ENCODE data around the gene LRP8. TPM values are rescaled to one million over a fixed set of nuclear protein-coding genes. Genes with fewer than 3 reads are reported as not detected.

Gene LRP8
- total RNA-seq, 1 donor from 2014 or later = 12.8 TPM

- peak overlapping the region; percentile 87 for H3K4me3 Mint-ChIP-seq (ENCODE audit: unreplicated experiment)
- H3K4me1 ChIP-seq (ENCODE audit: insufficient read depth, low read length) = peaks cover 9% of the 10 kb centered on the region
- H4K20me1 ChIP-seq (ENCODE audit: insufficient read depth, low read length) = peaks cover 15% of the 10 kb centered on the region
- peak overlapping the region; percentile 98 for H3K4me2 ChIP-seq (ENCODE audit: low read length)
- no peaks in the 10 kb centered on the region for H3K36me3 Mint-ChIP-seq (ENCODE audit: low read depth, unreplicated experiment)
- H3K79me2 ChIP-seq (ENCODE audit: insufficient read depth, low read length) = peaks cover 36% of the 10 kb centered on the region
- no peak for FAIRE-seq
- peak overlapping the region; percentile 100 for H3K4me3 ChIP-seq (ENCODE audit: insufficient read depth, low read depth, low read length)
- peaks cover 29% of the 10 kb centered on the region for H3K36me3 ChIP-seq (ENCODE audit: insufficient read depth, low read length)
- H3K9me3 ChIP-seq (ENCODE audit: insufficient read depth, low read depth, low read length) = no peaks in the 10 kb centered on the region
- peak overlapping the region; percentile 90 for H3K27ac Mint-ChIP-seq (ENCODE audit: unreplicated experiment)
- no peaks in the 10 kb centered on the region for H3K27me3 ChIP-seq (ENCODE audit: insufficient read depth, low read length)
- H3K27ac ChIP-seq (ENCODE audit: low read depth, low read length) = peak overlapping the region; percentile 84
- H2AFZ ChIP-seq (ENCODE audit: low read depth, low read length) = no peak overlapping the region
- no peaks in the 10 kb centered on the region for H3K9me3 Mint-ChIP-seq (ENCODE audit: unreplicated experiment)
- peaks cover 12% of the 10 kb centered on the region for H3K4me1 Mint-ChIP-seq (ENCODE audit: low read depth, unreplicated experiment)
- no peak for DNase-seq (ENCODE audit: low read depth)
- TF ChIP-seq EZH2 (IDR thresholded peaks at IDR 0.05; ENCODE audit: insufficient read depth, low read length) (no peak), CTCF (IDR thresholded peaks at IDR 0.05; ENCODE audit: insufficient read depth, low read depth, low read length) (no peak)
- H3K27me3 Mint-ChIP-seq (ENCODE audit: low read depth, unreplicated experiment) = no peaks in the 10 kb centered on the region
- H3K9ac ChIP-seq (ENCODE audit: low read length) = peak overlapping the region; percentile 98
Observed at GRCh38 chr1:53237638-53238037, 90.2 kb downstream of the LRP8 start.

GRCh38 chr1:53220962-53221286 is 106.9 kb downstream of the LRP8 start:
- peaks cover 8% of the 10 kb centered on the region for H3K4me1 ChIP-seq (ENCODE audit: insufficient read depth, low read length)
- Mint-ChIP-seq H3K9me3 (ENCODE audit: unreplicated experiment) (no peaks in the 10 kb centered on the region), H3K4me3 (ENCODE audit: unreplicated experiment) (peak overlapping the region; percentile 89), H3K27me3 (ENCODE audit: low read depth, unreplicated experiment) (no peaks in the 10 kb centered on the region), H3K27ac (ENCODE audit: unreplicated experiment) (peak overlapping the region; percentile 98), H3K4me1 (ENCODE audit: low read depth, unreplicated experiment) (peaks cover 2% of the 10 kb centered on the region), H3K36me3 (ENCODE audit: low read depth, unreplicated experiment) (peaks cover 2% of the 10 kb centered on the region)
- H3K79me2 ChIP-seq (ENCODE audit: insufficient read depth, low read length) = peaks cover 13% of the 10 kb centered on the region
- no peaks in the 10 kb centered on the region for H4K20me1 ChIP-seq (ENCODE audit: insufficient read depth, low read length)
- peak overlapping the region; percentile 91 for H3K27ac ChIP-seq (ENCODE audit: low read depth, low read length)
- TF ChIP-seq CTCF (IDR thresholded peaks at IDR 0.05; ENCODE audit: insufficient read depth, low read depth, low read length) (no peak), EZH2 (IDR thresholded peaks at IDR 0.05; ENCODE audit: insufficient read depth, low read length) (no peak)
- peak overlapping the region; percentile 90 for H3K4me2 ChIP-seq (ENCODE audit: low read length)
- FAIRE-seq (no peak), DNase-seq (ENCODE audit: low read depth) (no peak)
- H3K36me3 ChIP-seq (ENCODE audit: insufficient read depth, low read length) = no peaks in the 10 kb centered on the region
- H3K27me3 ChIP-seq (ENCODE audit: insufficient read depth, low read length) = no peaks in the 10 kb centered on the region
- no peaks in the 10 kb centered on the region for H3K9me3 ChIP-seq (ENCODE audit: insufficient read depth, low read depth, low read length)
- peak overlapping the region; percentile 94 for H3K9ac ChIP-seq (ENCODE audit: low read length)
- peak overlapping the region; percentile 78 for H3K4me3 ChIP-seq (ENCODE audit: insufficient read depth, low read depth, low read length)
- H2AFZ ChIP-seq (ENCODE audit: low read depth, low read length) = peak overlapping the region; percentile 91

GRCh38 chr1:53220171-53220961 is 107.5 kb downstream of the LRP8 start, which contains the start of gene CZIB:
CZIB (minus strand) TSS chr1:53220634; CDS start chr1:53220575, 59 bp downstream.
- H4K20me1 ChIP-seq (ENCODE audit: insufficient read depth, low read length) = no peaks in the 10 kb centered on the region
- Mint-ChIP-seq H3K4me3 (ENCODE audit: unreplicated experiment) (peak within 1 kb of the TSS; percentile 89), H3K9me3 (ENCODE audit: unreplicated experiment) (no peaks in the 10 kb centered on the region), H3K27ac (ENCODE audit: unreplicated experiment) (peak within 1 kb of the TSS; percentile 98), H3K27me3 (ENCODE audit: low read depth, unreplicated experiment) (no peaks in the 10 kb centered on the region), H3K4me1 (ENCODE audit: low read depth, unreplicated experiment) (peaks cover 2% of the 10 kb centered on the region), H3K36me3 (ENCODE audit: low read depth, unreplicated experiment) (no peaks in the 10 kb centered on the region)
- no peaks in the 10 kb centered on the region for H3K27me3 ChIP-seq (ENCODE audit: insufficient read depth, low read length)
- H3K79me2 ChIP-seq (ENCODE audit: insufficient read depth, low read length) = peaks cover 13% of the 10 kb centered on the region
- peak within 1 kb of the TSS; percentile 91 for H2AFZ ChIP-seq (ENCODE audit: low read depth, low read length)
- peak within 1 kb of the TSS; percentile 78 for H3K4me3 ChIP-seq (ENCODE audit: insufficient read depth, low read depth, low read length)
- peak within 1 kb of the TSS; percentile 94 for H3K9ac ChIP-seq (ENCODE audit: low read length)
- peak within 1 kb of the TSS; percentile 90 for H3K4me2 ChIP-seq (ENCODE audit: low read length)
- no peaks in the 10 kb centered on the region for H3K36me3 ChIP-seq (ENCODE audit: insufficient read depth, low read length)
- peaks cover 8% of the 10 kb centered on the region for H3K4me1 ChIP-seq (ENCODE audit: insufficient read depth, low read length)
- no peaks in the 10 kb centered on the region for H3K9me3 ChIP-seq (ENCODE audit: insufficient read depth, low read depth, low read length)
- no peak for FAIRE-seq
- TF ChIP-seq EZH2 (IDR thresholded peaks at IDR 0.05; ENCODE audit: insufficient read depth, low read length) (no peak), CTCF (IDR thresholded peaks at IDR 0.05; ENCODE audit: insufficient read depth, low read depth, low read length) (no peak)
- peak; percentile 88 for DNase-seq (ENCODE audit: low read depth)
- peak within 1 kb of the TSS; percentile 91 for H3K27ac ChIP-seq (ENCODE audit: low read depth, low read length)

Measured in astrocyte (in vitro differentiated cells and primary cell).